ENCODE data around the gene PRKAG2. TPM values are rescaled to one million over a fixed set of nuclear protein-coding genes. Genes with fewer than 3 reads are reported as not detected.

PRKAG2 gene
- total and polyA plus RNA-seq, 2 of the 13 experiments (the other 11 are each of a cell fraction or from before 2014, with no cell fraction given) = 0.90 to 1.3 TPM

GRCh38 chr7:151565541-151565940 is 311.4 kb downstream of the PRKAG2 start (continued):
- TF ChIP-seq ATF5 (CRISPR knock-in tag; IDR thresholded peaks at IDR 0.05; ENCODE audit: low read depth) = no peak
- no peak for TF ChIP-seq ZNF136 (CRISPR knock-in tag; IDR thresholded peaks at IDR 0.05; ENCODE audit: low read depth)
- TF ChIP-seq CREB1 (IDR thresholded peaks at IDR 0.05) = no peak
- no peak for TF ChIP-seq CREB1 (CRISPR knock-in tag; IDR thresholded peaks at IDR 0.05)

- BruUV-seq (replicated peaks) = no TSS peak
- ChIA-PET CTCF (ENCODE audit: low intra/inter-chr PET ratio, low total read pairs) (no interaction called here), POLR2A (no interaction called here)
- TF ChIP-seq ZFP62 (CRISPR knock-in tag; IDR thresholded peaks at IDR 0.05) = no peak
- TF ChIP-seq ARNTL (CRISPR knock-in tag; IDR thresholded peaks at IDR 0.05) = no peak
- no peak for TF ChIP-seq HNRNPL (IDR thresholded peaks at IDR 0.05; ENCODE audit: low read depth, low read length)
- TF ChIP-seq TFDP1 (CRISPR knock-in tag; IDR thresholded peaks at IDR 0.05; ENCODE audit: borderline replicate concordance) = no peak
- TF ChIP-seq ZNF18 (CRISPR knock-in tag; IDR thresholded peaks at IDR 0.05; ENCODE audit: insufficient replicate concordance) = no peak
- no peak for TF ChIP-seq ZSCAN25 (CRISPR knock-in tag; IDR thresholded peaks at IDR 0.05)
- TF ChIP-seq ZNF75D (CRISPR knock-in tag; IDR thresholded peaks at IDR 0.05; ENCODE audit: borderline replicate concordance) = no peak
- no peak for TF ChIP-seq ZNF644 (CRISPR knock-in tag; IDR thresholded peaks at IDR 0.05; ENCODE audit: low read depth)
- no peak for TF ChIP-seq CAMTA2 (CRISPR knock-in tag; IDR thresholded peaks at IDR 0.05; ENCODE audit: borderline replicate concordance)
- no peak for TF ChIP-seq ZFP1 (CRISPR knock-in tag; IDR thresholded peaks at IDR 0.05)
- no peak for TF ChIP-seq ZFP36L1 (CRISPR knock-in tag; IDR thresholded peaks at IDR 0.05)
- no peak for TF ChIP-seq ZNF839 (CRISPR knock-in tag; IDR thresholded peaks at IDR 0.05; ENCODE audit: borderline replicate concordance)
- TF ChIP-seq ZSCAN9 (CRISPR knock-in tag; IDR thresholded peaks at IDR 0.05; ENCODE audit: borderline replicate concordance) = no peak
- TF ChIP-seq ZNF891 (CRISPR knock-in tag; IDR thresholded peaks at IDR 0.05) = no peak
- TF ChIP-seq THYN1 (CRISPR knock-in tag; IDR thresholded peaks at IDR 0.05; ENCODE audit: borderline replicate concordance, low read depth) = no peak
- no peak for TF ChIP-seq GATAD1 (CRISPR knock-in tag; IDR thresholded peaks at IDR 0.05)
- ATAC-seq (no peak), DNase-seq (ENCODE audit: low spot score) (no peak), FAIRE-seq (no peak)
- intact Hi-C loops (cut with micrococcal nuclease; ENCODE audit: unreplicated experiment) = no loop called here
- H2AFZ ChIP-seq (ENCODE audit: low read length) = no peak overlapping the region
- no peaks in the 10 kb centered on the region for H3K79me2 ChIP-seq (ENCODE audit: insufficient read depth, low read length)
- no peak overlapping the region for H3K9ac ChIP-seq (ENCODE audit: insufficient read depth, low read depth, low read length)
- WGBS (ENCODE audit: low lambda C conversion rate) = 75% methylated on average over 9 of the region's 9 CpGs
- no peaks in the 10 kb centered on the region for H3K9me3 ChIP-seq (ENCODE audit: low read length)
- no peak overlapping the region for H3K4me2 ChIP-seq (ENCODE audit: low read depth, low read length)
- H3K4me1 ChIP-seq (ENCODE audit: insufficient read depth, low read length) = peaks cover 23% of the 10 kb centered on the region
- no peak overlapping the region for H3K27ac ChIP-seq (ENCODE audit: extremely low read length, insufficient read depth, low read length)
- H4K20me1 ChIP-seq (ENCODE audit: insufficient read depth, low read length) = no peaks in the 10 kb centered on the region
- H3K36me3 ChIP-seq (replicated peaks in 1 of 2; ENCODE audit: control insufficient read depth in 1 of 2, insufficient read depth in 2 of 2, low read length in 2 of 2) = no peaks in the 10 kb centered on the region
- H3K4me3 ChIP-seq (replicated peaks in 1 of 3; ENCODE audit: insufficient read depth in 1 of 3, low read depth in 2 of 3, low read length in 3 of 3) = no peak overlapping the region
- in situ Hi-C loops (cut with HindIII; ENCODE audit: extremely low pct_ligation_motif_present, low pct_unique_long_range_greater_than_20kb) = loop anchor here (10.0 kb wide), 1 partner anchor 195 kb away; no protein-coding TSS in a partner anchor
- no peaks in the 10 kb centered on the region for H3K27me3 ChIP-seq (ENCODE audit: control insufficient read depth in 1 of 2, insufficient read depth in 2 of 2, low read length in 2 of 2)
Measured at GRCh38 chr7:151560243-151560642, 316.7 kb downstream of the PRKAG2 start.
